AG20443 (cell line): ENCODE data around the gene MLPH.

ENCODE experiments used
- DNase-seq: peaks from one replicate; pipeline ENCODE4 v3.0.0; 2012; ENCODE audit warnings: low spot score, mixed read lengths

The MLPH gene

GRCh38 chr2:237546040-237546875 lies 59.2 kb downstream of the MLPH start:
- DNase-seq: no peak

DNA sequence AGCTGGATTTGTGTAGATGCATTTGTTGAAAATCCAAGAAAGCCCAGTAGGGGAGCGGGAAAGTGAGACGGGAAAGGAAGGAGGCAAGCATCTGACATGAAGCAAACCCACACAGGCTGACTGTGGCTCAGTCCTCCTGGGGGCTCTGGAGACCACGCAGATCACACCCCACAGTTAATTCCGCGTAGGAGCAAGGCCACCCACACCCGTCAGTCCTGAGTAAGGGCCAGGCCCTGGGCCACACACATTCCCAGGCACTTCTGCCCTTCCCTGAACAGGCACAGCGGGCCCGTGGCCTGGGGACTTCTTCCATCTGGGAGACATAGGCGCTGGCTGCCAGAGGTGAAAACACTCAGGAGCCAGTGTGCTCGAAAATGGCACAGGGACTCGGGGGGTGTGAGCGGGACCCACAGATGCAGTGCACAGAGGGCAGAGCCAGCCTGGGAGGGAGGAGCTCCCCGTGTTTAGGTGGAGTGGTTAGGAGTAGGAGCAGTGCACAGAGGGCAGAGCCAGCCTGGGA lies 59.9 kb downstream of the MLPH start:
- no peak for DNase-seq

DNA sequence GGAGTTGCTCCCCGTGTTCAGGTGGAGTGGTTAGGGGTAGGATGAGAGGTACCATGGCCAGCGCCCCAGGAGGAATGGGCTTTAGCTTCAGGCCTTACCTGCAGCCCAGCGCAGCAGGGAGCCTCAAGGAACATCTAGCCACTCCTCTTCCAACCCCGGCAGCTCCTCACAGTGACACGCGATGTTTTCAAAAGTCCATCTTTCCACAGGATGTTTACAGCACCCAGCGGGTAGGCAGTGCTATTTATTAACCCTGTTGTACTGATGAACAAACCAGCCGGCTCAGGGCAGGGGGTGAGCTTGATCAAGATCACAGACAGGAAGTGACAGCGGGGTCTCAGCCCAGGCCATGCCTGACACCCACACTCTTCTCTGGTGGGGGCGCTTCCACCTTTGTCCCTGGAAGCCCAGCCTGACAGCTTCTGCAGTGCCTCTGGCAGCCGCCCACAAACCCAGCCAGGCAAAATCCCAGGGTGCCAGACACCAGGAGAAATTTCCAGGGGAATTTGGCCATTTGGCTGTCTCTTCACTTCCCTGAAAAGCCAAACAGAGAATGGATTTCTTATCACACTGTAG lies 60.9 kb downstream of the MLPH start:
- no peak for DNase-seq

DNA sequence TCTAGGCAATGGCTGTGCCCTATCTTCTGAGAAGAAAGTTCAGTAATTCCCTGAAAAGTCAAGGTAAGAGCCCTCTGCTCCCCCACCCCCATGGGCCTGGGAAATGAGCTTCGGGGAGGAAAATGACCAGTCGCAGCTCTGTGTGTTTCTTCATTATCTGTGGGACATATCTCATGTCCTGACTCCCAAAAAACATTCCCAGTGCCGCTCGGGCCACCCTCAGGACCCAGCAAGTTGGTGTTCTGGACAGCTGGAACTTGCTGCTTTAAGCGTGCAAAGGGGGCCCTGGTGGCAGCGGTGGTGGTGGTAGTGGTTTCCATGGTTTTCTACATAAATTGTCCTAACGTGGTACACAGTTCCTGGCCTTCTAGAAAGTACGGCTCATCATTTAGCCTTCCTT lies 62.2 kb downstream of the MLPH start:
- no peak for DNase-seq

DNA sequence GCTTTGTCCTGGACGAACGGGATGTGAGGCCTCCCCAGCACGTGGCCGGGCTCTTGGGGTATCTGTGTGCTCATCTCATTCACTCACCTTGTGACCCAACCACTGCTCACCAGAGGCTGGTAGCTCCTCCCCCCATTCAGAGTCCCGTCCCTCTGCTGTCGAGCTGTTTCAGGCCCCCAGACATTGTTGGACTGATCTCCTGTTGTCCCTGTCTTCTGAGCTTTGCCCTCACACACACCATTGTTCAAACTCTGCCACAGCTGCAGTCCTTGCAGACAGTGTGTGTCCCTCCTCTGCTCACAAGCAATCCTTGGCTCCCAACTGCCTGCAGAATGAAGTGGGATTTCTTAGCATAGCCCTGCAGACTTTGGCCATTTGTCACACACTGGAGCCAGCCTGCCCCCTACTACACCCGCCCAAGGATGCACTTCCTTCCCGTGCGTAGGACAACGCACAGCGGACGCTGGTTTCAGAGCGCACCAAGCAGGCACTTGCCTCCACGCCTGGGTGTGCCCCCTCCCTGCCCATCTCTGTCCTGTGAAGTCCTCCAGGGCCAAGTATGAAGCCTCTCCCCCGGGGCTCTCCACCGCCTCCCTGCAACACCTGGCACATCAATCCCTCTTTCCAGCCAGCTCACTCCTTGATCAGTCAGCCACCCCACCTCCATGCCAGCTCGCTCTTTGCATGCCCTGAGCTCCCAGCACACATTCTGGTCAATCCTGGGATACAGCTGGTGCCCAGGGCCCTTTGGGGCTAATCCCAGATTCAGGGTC lies 62.8 kb downstream of the MLPH start:
- no peak for DNase-seq

GRCh38 chr2:237551071-237551574 lies 64.1 kb downstream of the MLPH start:
- no peak for DNase-seq

GRCh38 chr2:237552908-237553307 lies 65.9 kb downstream of the MLPH start:
- DNase-seq: no peak

- DNase-seq: no peak
Measured at GRCh38 chr2:237553948-237554347, 66.9 kb downstream of the MLPH start.

- DNase-seq: no peak
Measured at GRCh38 chr2:237555560-237555959, 68.5 kb downstream of the MLPH start.

DNA sequence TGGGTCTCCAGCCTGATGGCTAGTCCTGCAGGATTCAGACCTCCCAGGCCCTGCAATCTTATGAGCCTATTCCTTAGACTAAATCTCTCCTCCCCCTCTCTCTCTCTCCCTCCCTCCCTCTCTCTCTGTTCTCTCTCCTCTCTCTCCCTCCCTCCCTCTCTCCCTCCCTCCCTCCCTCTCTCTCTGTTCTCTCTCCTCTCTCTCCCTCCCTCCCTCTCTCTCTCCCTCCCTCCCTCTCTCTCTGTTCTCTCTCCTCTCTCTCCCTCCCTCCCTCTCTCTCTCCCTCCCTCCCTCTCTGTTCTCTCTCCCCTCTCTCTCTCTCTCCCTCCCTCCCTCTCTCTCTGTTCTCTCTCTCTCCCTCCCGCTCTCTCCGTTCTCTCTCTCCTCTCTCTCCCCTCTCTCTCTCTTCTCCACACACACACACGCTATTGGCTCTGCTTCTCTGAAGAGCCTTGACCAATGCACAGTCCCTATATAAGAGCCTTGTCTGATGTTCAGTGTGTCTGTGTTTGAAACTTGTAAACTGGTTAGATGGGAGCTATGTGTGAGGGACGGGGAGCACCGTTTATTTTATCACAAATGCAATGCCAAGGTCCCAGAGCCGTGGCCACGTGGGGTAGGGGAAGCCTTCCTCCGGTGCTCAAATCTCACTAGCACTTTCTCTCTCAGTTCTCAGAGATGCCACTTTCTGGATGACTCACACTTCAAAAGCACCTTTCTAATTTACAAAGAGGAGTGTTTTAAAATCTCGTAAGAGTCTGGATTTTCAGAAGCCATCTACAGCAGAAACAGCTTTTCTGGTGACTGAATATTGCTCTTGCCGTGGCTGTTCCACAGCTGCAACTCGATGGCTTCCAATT lies 70.0 kb downstream of the MLPH start:
- DNase-seq: no peak

- no peak for DNase-seq
Measured at GRCh38 chr2:237557633-237558015, 70.6 kb downstream of the MLPH start.

GRCh38 chr2:237558961-237559641 lies 72.0 kb downstream of the MLPH start:
- DNase-seq: peak; percentile 79

- DNase-seq: no peak
Measured at GRCh38 chr2:237561221-237561620, 74.2 kb downstream of the MLPH start.

GRCh38 chr2:237563816-237564215 lies 76.8 kb downstream of the MLPH start:
- peak; percentile 56 for DNase-seq

DNA sequence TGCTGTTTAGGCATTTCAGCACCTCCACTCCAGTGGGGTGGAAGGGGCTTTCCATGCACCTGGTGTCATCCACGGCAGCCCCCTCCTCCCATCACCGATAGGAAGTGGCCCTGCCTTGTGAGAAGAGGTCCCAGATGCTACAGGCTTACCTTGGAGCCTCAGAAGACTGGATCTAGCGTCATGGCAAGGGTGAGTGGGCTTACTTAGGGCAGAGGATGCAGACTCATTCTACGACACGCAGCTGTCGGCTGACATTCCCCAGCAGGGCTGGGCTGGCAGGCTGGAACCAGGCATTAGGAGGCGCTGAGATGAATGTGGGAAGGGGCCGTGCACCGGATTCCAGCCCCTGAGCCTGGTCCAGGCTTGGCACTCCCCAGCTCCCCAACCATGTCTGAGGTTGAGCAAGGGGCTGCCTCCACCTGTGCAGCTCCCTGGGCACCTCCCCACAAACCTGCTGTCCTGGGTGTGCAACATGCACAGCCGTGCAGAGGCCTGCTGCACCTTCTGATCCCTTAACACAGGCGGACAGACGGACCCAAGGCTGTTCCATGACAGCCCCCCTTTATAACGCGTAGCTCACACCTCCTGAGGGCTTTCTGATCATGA lies 77.6 kb downstream of the MLPH start:
- DNase-seq: no peak

GRCh38 chr2:237565974-237566373 lies 78.9 kb downstream of the MLPH start:
- DNase-seq: no peak

GRCh38 chr2:237566401-237567235 lies 79.6 kb downstream of the MLPH start, which contains the start of gene PRLH:
Gene PRLH, plus strand, starts transcription at chr2:237566574. Its CDS starts 0 bp downstream, at chr2:237566574.
- DNase-seq: no peak

- no peak for DNase-seq
Measured at GRCh38 chr2:237567276-237568029, 80.4 kb downstream of the MLPH start.
